Omental fat pad (tissue), 4 donors: Measurements from ENCODE around the gene USP32. TPM values are rescaled to one million over a fixed set of nuclear protein-coding genes. Genes with fewer than 3 reads are reported as not detected.
"Not testable (repeated sequence)": the region's sequence is repeated elsewhere in the genome, so short reads cannot be mapped to it uniquely, and the experiment has no call there.

Experiments used
- ATAC-seq: fragments of 150-250 bp; one replicate; pipeline ENCODE4 v1.9.1; 2016; ENCODE audit warnings: mild to moderate bottlenecking, moderate library complexity; ENCODE audit not compliant: low FRiP score
- DNase-seq: peaks from one replicate; pipeline ENCODE4 v3.0.0-alpha.2; 2019; ENCODE audit warnings: low spot score
- total RNA-seq, 4 donors: library from RNA; depleted of rRNA; stranded (reverse); fragments of >200 nt; gene quantifications; one replicate each; pipeline ENCODE4 v1.1.0, GENCODE V29; 2016
- TF ChIP-seq, protein P1 (sequence below), 3 donors: fragments of 450-650 bp; IDR thresholded peaks; one replicate each; pipeline ENCODE4 v1.5.1; 2016 to 2017; ENCODE audit warnings: antibody characterized with exemption in 3 of 3, mild to moderate bottlenecking in 3 of 3, moderate library complexity in 2 of 3

Gene USP32
- total RNA-seq, 4 donors from 2014 or later = 53.3 to 91.6 (median 69.7) TPM

DNA sequence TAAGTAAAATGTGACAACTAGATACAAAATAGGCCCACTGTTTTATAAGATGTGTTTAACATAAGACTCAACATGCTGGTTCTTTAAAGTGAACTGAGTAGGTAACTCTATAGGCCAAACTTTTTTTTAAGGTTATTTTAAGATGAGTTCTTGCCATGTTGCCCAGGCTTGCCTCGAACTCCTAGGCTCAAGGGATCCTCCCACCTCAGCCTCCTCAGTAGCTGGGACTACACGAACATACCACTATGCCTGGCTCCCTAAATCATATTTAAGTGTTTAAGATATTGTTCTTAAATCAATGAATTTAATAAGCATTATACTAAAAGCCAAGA, 69.9 kb downstream of the USP32 start:
- DNase-seq = no peak
- TF ChIP-seq, protein P1, sequence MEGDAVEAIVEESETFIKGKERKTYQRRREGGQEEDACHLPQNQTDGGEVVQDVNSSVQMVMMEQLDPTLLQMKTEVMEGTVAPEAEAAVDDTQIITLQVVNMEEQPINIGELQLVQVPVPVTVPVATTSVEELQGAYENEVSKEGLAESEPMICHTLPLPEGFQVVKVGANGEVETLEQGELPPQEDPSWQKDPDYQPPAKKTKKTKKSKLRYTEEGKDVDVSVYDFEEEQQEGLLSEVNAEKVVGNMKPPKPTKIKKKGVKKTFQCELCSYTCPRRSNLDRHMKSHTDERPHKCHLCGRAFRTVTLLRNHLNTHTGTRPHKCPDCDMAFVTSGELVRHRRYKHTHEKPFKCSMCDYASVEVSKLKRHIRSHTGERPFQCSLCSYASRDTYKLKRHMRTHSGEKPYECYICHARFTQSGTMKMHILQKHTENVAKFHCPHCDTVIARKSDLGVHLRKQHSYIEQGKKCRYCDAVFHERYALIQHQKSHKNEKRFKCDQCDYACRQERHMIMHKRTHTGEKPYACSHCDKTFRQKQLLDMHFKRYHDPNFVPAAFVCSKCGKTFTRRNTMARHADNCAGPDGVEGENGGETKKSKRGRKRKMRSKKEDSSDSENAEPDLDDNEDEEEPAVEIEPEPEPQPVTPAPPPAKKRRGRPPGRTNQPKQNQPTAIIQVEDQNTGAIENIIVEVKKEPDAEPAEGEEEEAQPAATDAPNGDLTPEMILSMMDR (IDR thresholded peaks at IDR 0.05) = no peak
- no peak for ATAC-seq

DNA sequence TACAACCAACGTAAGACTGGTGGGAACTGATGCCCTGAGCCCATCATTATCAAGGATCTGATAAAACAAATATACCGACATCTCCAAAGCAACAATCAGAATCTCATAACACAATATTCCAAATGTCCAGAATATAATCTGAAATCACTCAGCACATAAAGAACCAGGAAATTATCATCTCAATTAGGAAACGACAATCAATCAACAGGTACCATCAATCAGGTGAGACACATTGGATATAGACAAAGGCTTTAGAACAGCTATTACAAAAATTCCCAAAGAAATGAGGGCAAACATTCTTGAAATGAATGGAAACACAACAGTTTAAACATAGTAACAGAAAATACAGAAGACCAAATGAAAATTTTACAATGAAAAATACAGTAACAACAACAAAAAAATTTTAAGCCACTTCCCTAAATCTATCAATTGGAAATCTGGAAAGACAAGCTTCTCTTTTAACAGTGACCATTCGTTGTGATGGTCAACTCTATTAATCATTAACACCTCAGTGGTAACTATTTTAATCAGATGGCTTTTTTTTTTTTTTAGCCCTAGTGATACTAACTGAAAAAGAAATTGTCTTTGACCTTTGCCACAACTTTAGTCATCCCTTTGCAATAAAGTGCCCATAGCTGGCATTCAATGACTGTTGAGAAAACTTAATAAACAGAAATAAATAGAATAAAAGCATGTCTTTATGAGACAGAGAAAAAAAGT, 70.4 kb downstream of the USP32 start:
- DNase-seq (no peak), ATAC-seq (no peak)
- TF ChIP-seq, protein P1 (IDR thresholded peaks at IDR 0.05) = no peak

DNA sequence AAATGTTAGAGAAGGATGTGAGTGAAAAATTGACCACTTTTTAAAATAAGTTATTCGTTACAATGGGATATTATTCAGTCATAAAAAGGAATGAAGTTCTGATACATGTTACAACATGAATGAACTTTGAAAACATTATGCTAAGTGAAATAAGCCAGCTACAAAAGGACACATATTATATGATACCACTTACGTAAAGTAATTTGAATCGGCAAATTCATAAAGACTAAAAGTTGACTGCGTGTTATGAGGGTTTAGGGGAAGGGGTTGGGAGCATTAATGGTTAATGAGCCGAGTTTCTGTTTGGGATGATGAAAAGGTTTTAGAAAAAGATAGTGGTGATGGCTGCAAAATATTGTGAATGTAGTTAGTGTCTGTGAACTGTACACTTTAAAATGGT, 73.1 kb downstream of the USP32 start:
- DNase-seq (no peak), ATAC-seq (no peak)
- TF ChIP-seq, protein P1 (IDR thresholded peaks at IDR 0.05) = no peak

DNA sequence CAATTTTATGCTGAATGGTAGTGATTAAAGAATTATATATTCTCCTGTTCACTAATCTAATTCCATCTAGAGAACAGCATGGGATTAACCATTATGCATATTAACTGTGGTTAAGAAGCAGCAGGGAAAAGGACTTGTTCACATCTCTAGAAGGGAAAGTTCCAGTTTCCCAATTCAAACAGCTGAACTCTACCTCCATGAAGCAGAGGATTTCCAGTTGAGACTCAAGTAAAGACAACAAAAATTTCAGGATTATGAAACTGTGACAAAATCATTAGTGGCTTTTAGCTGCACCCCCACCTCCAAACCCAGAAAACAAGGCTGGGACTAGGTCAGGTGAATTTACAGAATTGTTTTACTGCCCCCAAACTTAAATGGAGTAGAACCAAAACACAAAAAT, 73.6 kb downstream of the USP32 start:
- TF ChIP-seq, protein P1 (IDR thresholded peaks at IDR 0.05) = no peak
- ATAC-seq = no peak
- no peak for DNase-seq

DNA sequence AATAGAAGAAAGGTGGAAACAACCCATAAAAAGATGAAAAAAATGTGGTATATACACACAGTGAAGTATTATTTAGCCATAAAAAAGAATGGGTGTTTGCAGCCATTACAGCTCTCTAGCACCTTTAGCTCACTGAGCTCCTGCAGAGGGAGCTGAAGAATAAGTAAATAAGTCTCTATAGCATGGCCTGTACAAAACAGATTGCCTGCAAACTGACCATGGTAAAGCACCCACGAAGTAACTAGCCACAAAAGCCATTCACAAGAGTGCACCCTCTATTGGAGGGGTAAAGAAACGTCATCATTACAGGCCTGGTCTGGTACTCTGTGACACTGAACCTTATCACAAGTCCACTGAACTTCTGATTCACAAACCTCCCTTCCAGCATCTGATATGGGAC, 76.3 kb downstream of the USP32 start:
- TF ChIP-seq, protein P1 (IDR thresholded peaks at IDR 0.05) = no peak
- ATAC-seq (no peak), DNase-seq (no peak)

DNA sequence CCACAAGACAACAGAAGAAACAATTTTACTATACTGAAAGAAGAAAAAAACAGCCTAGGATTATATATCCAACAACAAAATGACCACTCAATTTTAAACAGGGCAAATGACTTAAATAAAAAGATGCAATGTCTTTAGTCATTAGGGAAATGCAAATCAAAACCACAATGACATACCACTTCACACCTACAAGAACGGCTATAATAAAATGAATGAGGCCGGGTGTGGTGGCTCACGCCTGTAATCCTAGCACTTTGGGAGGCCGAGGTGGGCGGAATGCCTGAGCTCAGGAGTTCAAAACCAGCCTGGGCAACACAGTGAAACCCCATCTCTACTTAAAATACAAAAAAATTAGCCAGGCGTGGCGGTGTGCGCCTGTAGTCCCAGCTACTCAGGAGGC, 77.0 kb downstream of the USP32 start:
- not testable (repeated sequence) for DNase-seq, ATAC-seq

DNA sequence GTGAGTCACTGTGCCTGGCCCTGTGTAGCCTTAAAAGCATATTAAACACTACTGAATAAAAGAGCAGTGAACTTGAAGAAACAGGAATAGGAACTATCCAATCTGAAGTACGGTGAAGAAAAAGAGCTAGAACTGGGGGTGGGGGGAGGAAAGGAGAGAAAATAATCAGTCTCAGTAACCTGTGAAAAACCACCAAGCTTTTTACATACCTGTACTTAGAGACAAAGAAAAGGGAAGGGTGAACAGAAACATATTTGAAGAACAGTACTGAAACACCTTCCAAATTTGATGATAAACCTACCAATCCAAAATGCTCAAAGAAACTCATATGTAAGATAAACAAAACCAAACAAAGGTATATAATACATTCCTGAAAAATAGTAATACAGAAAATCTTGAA, 77.5 kb downstream of the USP32 start:
- TF ChIP-seq, protein P1 (IDR thresholded peaks at IDR 0.05) = no peak
- DNase-seq = no peak
- no peak for ATAC-seq
